Naive thymus-derived CD8-positive, alpha-beta T cell (primary cell): Measurements from ENCODE around the gene FYTTD1. TPM values are rescaled to one million over a fixed set of nuclear protein-coding genes. Genes with fewer than 3 reads are reported as not detected.
A peak's percentile ranks its signal among the peaks of the same experiment; 100 is the strongest.

ENCODE experiments used
- ATAC-seq, 2 donors: fragments of 150-1000 bp; cut with Tn5 transposase in 1 of 2; sonication (Bioruptor Pico), chemical (Tn5 transposase) in 1 of 2; 1 replicate in 1 of 2; 2 replicates in 1 of 2; pipeline ENCODE4 v1.10.0; 2021; ENCODE audit warnings: mild to moderate bottlenecking in 2 of 2, moderate library complexity in 2 of 2
- POLR2A ChIA-PET: fragments of 350-600 bp; sonication (Branson Sonifier 250); formaldehyde crosslinking; loops from one replicate; lab custom pipeline; 2021; ENCODE audit warnings: antibody characterized with exemption; lab: Charles Lee
- DNase-seq, 10 donors: peaks; one replicate each; pipeline versions ENCODE4 v3.0.0 to v3.0.0-alpha.2; 2020 to 2022
- H3K27ac Mint-ChIP-seq, 10 donors: one replicate each; pipeline ENCODE4 v1.8.0; 2020 to 2022; ENCODE audit warnings: mild to moderate bottlenecking in 10 of 10, mixed read lengths in 10 of 10, moderate library complexity in 4 of 10, inconsistent platforms in 1 of 10
- H3K27me3 Mint-ChIP-seq, 5 donors: one replicate each; pipeline ENCODE4 v1.8.0; 2021 to 2022; ENCODE audit warnings: mixed read lengths in 5 of 5
- H3K36me3 Mint-ChIP-seq, 3 donors: one replicate each; pipeline ENCODE4 v1.8.0; 2020 to 2022; ENCODE audit warnings: mixed read lengths in 3 of 3, mild to moderate bottlenecking in 2 of 3, inconsistent platforms in 1 of 3
- H3K4me1 Mint-ChIP-seq, 4 donors: one replicate each; pipeline ENCODE4 v1.8.0; 2021 to 2022; ENCODE audit warnings: mixed read lengths in 4 of 4
- H3K4me3 Mint-ChIP-seq, 10 donors: one replicate each; pipeline ENCODE4 v1.8.0; 2020 to 2022; ENCODE audit warnings: mild to moderate bottlenecking in 10 of 10, mixed read lengths in 10 of 10, moderate library complexity in 6 of 10, inconsistent platforms in 1 of 10
- H3K9me3 Mint-ChIP-seq, 9 donors: one replicate each; pipeline ENCODE4 v1.8.0; 2020 to 2022; ENCODE audit warnings: mixed read lengths in 9 of 9, mild to moderate bottlenecking in 3 of 9, inconsistent platforms in 1 of 9, moderate library complexity in 1 of 9
- polyA plus RNA-seq, 3 donors: library from polyadenylated mRNA; unstranded; fragments of 300-500 nt; fragmentation: Illumina TruSeq; gene quantifications; one replicate each; pipeline ENCODE4 v1.2.3, GENCODE V29; 2021
- total RNA-seq, 8 experiments: library from RNA in 2 of 8; stranded (reverse) in 2 of 8; gene quantifications; one replicate each; pipeline ENCODE4 v1.2.3 and lab custom pipeline; 2021 to 2026

Gene FYTTD1
- total and polyA plus RNA-seq, 5 experiments from 2014 or later, result 66.4 to 123 (median 93.5) TPM

GRCh38 chr3:197794115-197794514, 44.4 kb downstream of the FYTTD1 start:
- Mint-ChIP-seq H3K9me3 (no peaks in the 10 kb centered on the region), H3K36me3 (peaks cover 0 to 6% (median 0%) of the 10 kb centered on the region in 3 donors), H3K4me1 (peaks cover 23 to 73% (median 57%) of the 10 kb centered on the region in 4 donors), H3K4me3 (peak overlapping the region in 4 of 10 donors; percentile 8 to 87 (median 26)), H3K27me3 (no peaks in the 10 kb centered on the region), H3K27ac (peak overlapping the region in 3 of 10 donors; percentile 15 to 62 (median 36))
- no peak for ATAC-seq
- DNase-seq, result no peak
- POLR2A ChIA-PET, result no interaction called here

- peak overlapping the region in 2 of 10 donors; percentile 33 to 37 for H3K27ac Mint-ChIP-seq
- no peak for DNase-seq
- peak overlapping the region in 3 of 10 donors; percentile 12 to 46 (median 13) for H3K4me3 Mint-ChIP-seq
- no peaks in the 10 kb centered on the region for H3K27me3 Mint-ChIP-seq
- peaks cover 25 to 72% (median 60%) of the 10 kb centered on the region in 4 donors for H3K4me1 Mint-ChIP-seq
- H3K9me3 Mint-ChIP-seq, result no peaks in the 10 kb centered on the region
- POLR2A ChIA-PET, result interaction anchor here (0.6 kb wide), 1 partner anchor 15 kb away, joined by 3 read pairs; no protein-coding TSS in a partner anchor
- ATAC-seq, result no peak
- peaks cover 0 to 6% (median 0%) of the 10 kb centered on the region in 3 donors for H3K36me3 Mint-ChIP-seq
Observed at GRCh38 chr3:197795200-197795599, 45.5 kb downstream of the FYTTD1 start.

GRCh38 chr3:197796087-197796486, 46.4 kb downstream of the FYTTD1 start:
- peak overlapping the region in 5 of 10 donors; percentile 9 to 56 (median 37) for H3K27ac Mint-ChIP-seq
- H3K27me3 Mint-ChIP-seq, result no peaks in the 10 kb centered on the region
- H3K36me3 Mint-ChIP-seq, result peaks cover 0 to 6% (median 0%) of the 10 kb centered on the region in 3 donors
- peaks cover 26 to 78% (median 67%) of the 10 kb centered on the region in 4 donors for H3K4me1 Mint-ChIP-seq
- no peak overlapping the region for H3K4me3 Mint-ChIP-seq
- no peaks in the 10 kb centered on the region for H3K9me3 Mint-ChIP-seq
- POLR2A ChIA-PET, result no interaction called here
- DNase-seq (no peak), ATAC-seq (no peak)

- ATAC-seq (no peak), DNase-seq (no peak)
- H3K27me3 Mint-ChIP-seq, result no peaks in the 10 kb centered on the region
- POLR2A ChIA-PET, result no interaction called here
- no peak overlapping the region for H3K4me3 Mint-ChIP-seq
- H3K27ac Mint-ChIP-seq, result peak overlapping the region in 5 of 10 donors; percentile 1 to 15 (median 8)
- peaks cover 37 to 80% (median 70%) of the 10 kb centered on the region in 4 donors for H3K4me1 Mint-ChIP-seq
- H3K9me3 Mint-ChIP-seq, result no peaks in the 10 kb centered on the region
- no peaks in the 10 kb centered on the region for H3K36me3 Mint-ChIP-seq
Observed at GRCh38 chr3:197798863-197799262, 49.2 kb downstream of the FYTTD1 start.

- ATAC-seq (no peak), DNase-seq (no peak)
- Mint-ChIP-seq H3K4me3 (peak overlapping the region in 1 of 10 donors; percentile 33), H3K36me3 (peaks cover 0 to 5% (median 0%) of the 10 kb centered on the region in 3 donors), H3K9me3 (no peaks in the 10 kb centered on the region), H3K4me1 (peaks cover 35 to 74% (median 63%) of the 10 kb centered on the region in 4 donors), H3K27ac (peak overlapping the region in 5 of 10 donors; percentile 13 to 35 (median 25)), H3K27me3 (no peaks in the 10 kb centered on the region)
- POLR2A ChIA-PET, result no interaction called here
Observed at GRCh38 chr3:197800379-197800778, 50.7 kb downstream of the FYTTD1 start.

- H3K4me3 Mint-ChIP-seq, result peak overlapping the region in 6 of 10 donors; percentile 11 to 37 (median 26)
Observed at GRCh38 chr3:197801891-197802778, 52.5 kb downstream of the FYTTD1 start.

GRCh38 chr3:197802779-197803459, 53.2 kb downstream of the FYTTD1 start:
- Mint-ChIP-seq H3K9me3 (no peaks in the 10 kb centered on the region), H3K27ac (peak overlapping the region in 5 of 10 donors; percentile 7 to 59 (median 17)), H3K4me1 (peaks cover 28 to 63% (median 54%) of the 10 kb centered on the region in 4 donors), H3K36me3 (peaks cover 3 to 9% (median 4%) of the 10 kb centered on the region in 3 donors), H3K27me3 (no peaks in the 10 kb centered on the region), H3K4me3 (peak overlapping the region in 1 of 10 donors; percentile 20)
- POLR2A ChIA-PET, result interaction anchor here (0.7 kb wide), 1 partner anchor 10 kb away, joined by 3 read pairs; no protein-coding TSS in a partner anchor
- DNase-seq (peak in 1 of 10 donors; percentile 9), ATAC-seq (peak; percentile 38 to 46)

More at GRCh38 chr3:197801891-197802778, 52.5 kb downstream of the FYTTD1 start:
- DNase-seq, result peak in 5 of 10 donors; percentile 13 to 36 (median 30)
- Mint-ChIP-seq H3K4me1 (peaks cover 29 to 62% (median 53%) of the 10 kb centered on the region in 4 donors), H3K27ac (peak overlapping the region; percentile 11 to 89 (median 58)), H3K36me3 (peaks cover 0 to 8% (median 0%) of the 10 kb centered on the region in 3 donors), H3K9me3 (no peaks in the 10 kb centered on the region), H3K27me3 (no peaks in the 10 kb centered on the region)
- POLR2A ChIA-PET, result no interaction called here
- peak; percentile 62 to 65 for ATAC-seq

- no peak for DNase-seq
- ATAC-seq, result no peak
- Mint-ChIP-seq H3K9me3 (no peaks in the 10 kb centered on the region), H3K27ac (no peak overlapping the region), H3K4me1 (peaks cover 27 to 66% (median 58%) of the 10 kb centered on the region in 4 donors), H3K36me3 (peaks cover 3 to 15% (median 4%) of the 10 kb centered on the region in 3 donors), H3K4me3 (no peak overlapping the region), H3K27me3 (no peaks in the 10 kb centered on the region)
- POLR2A ChIA-PET, result interaction anchor here (0.6 kb wide), 1 partner anchor 23 kb away, joined by 3 read pairs; no protein-coding TSS in a partner anchor
Observed at GRCh38 chr3:197804511-197804910, 54.8 kb downstream of the FYTTD1 start.

GRCh38 chr3:197807969-197808587, 58.4 kb downstream of the FYTTD1 start:
- POLR2A ChIA-PET, result no interaction called here
- no peak for ATAC-seq
- H3K4me3 Mint-ChIP-seq, result no peak overlapping the region
- H3K27ac Mint-ChIP-seq, result peak overlapping the region in 8 of 10 donors; percentile 5 to 78 (median 32)
- no peaks in the 10 kb centered on the region for H3K9me3 Mint-ChIP-seq
- H3K36me3 Mint-ChIP-seq, result peaks cover 3 to 19% (median 4%) of the 10 kb centered on the region in 3 donors
- no peak for DNase-seq
- peaks cover 13 to 51% (median 39%) of the 10 kb centered on the region in 4 donors for H3K4me1 Mint-ChIP-seq
- no peaks in the 10 kb centered on the region for H3K27me3 Mint-ChIP-seq

GRCh38 chr3:197809356-197810020, 59.8 kb downstream of the FYTTD1 start:
- Mint-ChIP-seq H3K4me1 (peaks cover 15 to 52% (median 43%) of the 10 kb centered on the region in 4 donors), H3K4me3 (peak overlapping the region in 1 of 10 donors; percentile 43), H3K36me3 (peaks cover 3 to 23% (median 7%) of the 10 kb centered on the region in 3 donors), H3K9me3 (no peaks in the 10 kb centered on the region), H3K27me3 (no peaks in the 10 kb centered on the region), H3K27ac (peak overlapping the region in 9 of 10 donors; percentile 11 to 82 (median 58))
- DNase-seq, result no peak
- POLR2A ChIA-PET, result interaction anchor here (0.5 to 0.6 kb wide), 2 partner anchors 14 to 107 kb away, joined by 3 read pairs; no protein-coding TSS in a partner anchor
- peak in 1 of 2 donors; percentile 25 for ATAC-seq

- POLR2A ChIA-PET, result interaction anchor here (1.1 kb wide), 1 partner anchor 18 kb away, joined by 3 read pairs; no protein-coding TSS in a partner anchor
- Mint-ChIP-seq H3K4me1 (peaks cover 16 to 49% (median 42%) of the 10 kb centered on the region in 4 donors), H3K4me3 (no peak overlapping the region), H3K27ac (no peak overlapping the region), H3K36me3 (peaks cover 3 to 20% (median 7%) of the 10 kb centered on the region in 3 donors), H3K9me3 (no peaks in the 10 kb centered on the region), H3K27me3 (no peaks in the 10 kb centered on the region)
- ATAC-seq (no peak), DNase-seq (no peak)
Observed at GRCh38 chr3:197810901-197811300, 61.2 kb downstream of the FYTTD1 start.
